Measurements from ENCODE around the gene FOXE1.
A peak's percentile ranks its signal among the peaks of the same experiment; 100 is the strongest.

FOXE1 gene

GRCh38 chr9:97809666-97810344 is 43.2 kb upstream of the FOXE1 start:
- no peak for TF ChIP-seq CTCF (conservative IDR thresholded peaks at IDR 0.05; ENCODE audit: low read depth, low read length)
- DNase-seq (ENCODE audit: low read depth) = no peak
- H3K4me3 ChIP-seq (ENCODE audit: low read length) = no peak overlapping the region

GRCh38 chr9:97811533-97812246 is 41.3 kb upstream of the FOXE1 start:
- no peak overlapping the region for H3K4me3 ChIP-seq (ENCODE audit: low read length)
- no peak for TF ChIP-seq CTCF (conservative IDR thresholded peaks at IDR 0.05; ENCODE audit: low read depth, low read length)
- peak; percentile 36 for DNase-seq (ENCODE audit: low read depth)

GRCh38 chr9:97812247-97812543 is 40.8 kb upstream of the FOXE1 start:
- TF ChIP-seq CTCF (conservative IDR thresholded peaks at IDR 0.05; ENCODE audit: low read depth, low read length) = no peak
- H3K4me3 ChIP-seq (ENCODE audit: low read length) = no peak overlapping the region

GRCh38 chr9:97813072-97813471 is 40.0 kb upstream of the FOXE1 start:
- TF ChIP-seq CTCF (conservative IDR thresholded peaks at IDR 0.05; ENCODE audit: low read depth, low read length) = no peak
- DNase-seq (ENCODE audit: low read depth) = no peak
- no peak overlapping the region for H3K4me3 ChIP-seq (ENCODE audit: low read length)

More at GRCh38 chr9:97812247-97812543, 40.8 kb upstream of the FOXE1 start:
- DNase-seq (ENCODE audit: low read depth) = no peak

GRCh38 chr9:97819735-97820134 is 33.3 kb upstream of the FOXE1 start:
- no peak overlapping the region for H3K4me3 ChIP-seq (ENCODE audit: low read length)
- DNase-seq (ENCODE audit: low read depth) = no peak
- no peak for TF ChIP-seq CTCF (conservative IDR thresholded peaks at IDR 0.05; ENCODE audit: low read depth, low read length)

GRCh38 chr9:97820373-97820772 is 32.7 kb upstream of the FOXE1 start:
- no peak for TF ChIP-seq CTCF (conservative IDR thresholded peaks at IDR 0.05; ENCODE audit: low read depth, low read length)
- H3K4me3 ChIP-seq (ENCODE audit: low read length) = no peak overlapping the region
- DNase-seq (ENCODE audit: low read depth) = no peak
